ENCODE data around the gene STK40.

STK40 gene

DNA sequence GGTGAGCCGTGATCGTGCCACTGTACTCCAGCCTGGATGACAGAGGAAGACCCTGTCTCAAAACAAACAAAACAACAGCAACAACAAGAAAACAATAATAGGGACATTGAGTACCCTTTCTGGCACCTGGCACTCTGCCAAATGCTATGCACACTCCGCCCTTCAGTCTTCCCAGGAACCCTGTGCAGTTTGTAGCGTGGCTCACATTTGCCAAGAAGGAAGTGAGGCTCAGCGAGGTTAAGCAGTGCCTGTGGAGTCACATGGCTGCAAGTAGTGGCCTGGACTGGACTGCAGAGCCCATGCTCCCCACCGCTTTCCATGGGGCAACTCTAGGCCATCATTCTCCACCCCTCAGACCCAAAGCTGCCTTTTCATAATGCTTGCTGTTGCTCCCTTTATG lies 57.0 kb downstream of the STK40 start:
- H3K9ac ChIP-seq (ENCODE audit: low read length): no peak overlapping the region
- no peak overlapping the region for H3K4me2 ChIP-seq (ENCODE audit: low read depth, low read length)
- no peak overlapping the region for H3K27ac ChIP-seq (ENCODE audit: low read length)
- no peaks in the 10 kb centered on the region for H4K20me1 ChIP-seq (ENCODE audit: insufficient read depth, low read length)
- TF ChIP-seq EZH2 (optimal IDR thresholded peaks at IDR 0.05; ENCODE audit: low read depth, low read length): no peak
- TF ChIP-seq, protein P1, sequence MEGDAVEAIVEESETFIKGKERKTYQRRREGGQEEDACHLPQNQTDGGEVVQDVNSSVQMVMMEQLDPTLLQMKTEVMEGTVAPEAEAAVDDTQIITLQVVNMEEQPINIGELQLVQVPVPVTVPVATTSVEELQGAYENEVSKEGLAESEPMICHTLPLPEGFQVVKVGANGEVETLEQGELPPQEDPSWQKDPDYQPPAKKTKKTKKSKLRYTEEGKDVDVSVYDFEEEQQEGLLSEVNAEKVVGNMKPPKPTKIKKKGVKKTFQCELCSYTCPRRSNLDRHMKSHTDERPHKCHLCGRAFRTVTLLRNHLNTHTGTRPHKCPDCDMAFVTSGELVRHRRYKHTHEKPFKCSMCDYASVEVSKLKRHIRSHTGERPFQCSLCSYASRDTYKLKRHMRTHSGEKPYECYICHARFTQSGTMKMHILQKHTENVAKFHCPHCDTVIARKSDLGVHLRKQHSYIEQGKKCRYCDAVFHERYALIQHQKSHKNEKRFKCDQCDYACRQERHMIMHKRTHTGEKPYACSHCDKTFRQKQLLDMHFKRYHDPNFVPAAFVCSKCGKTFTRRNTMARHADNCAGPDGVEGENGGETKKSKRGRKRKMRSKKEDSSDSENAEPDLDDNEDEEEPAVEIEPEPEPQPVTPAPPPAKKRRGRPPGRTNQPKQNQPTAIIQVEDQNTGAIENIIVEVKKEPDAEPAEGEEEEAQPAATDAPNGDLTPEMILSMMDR (IDR thresholded peaks at IDR 0.05; ENCODE audit: low read length): no peak
- no peak for TF ChIP-seq EZH2phosphoT487 (IDR thresholded peaks at IDR 0.05; ENCODE audit: low read length)
- no peaks in the 10 kb centered on the region for H3K9me3 ChIP-seq (replicated peaks; ENCODE audit: insufficient read depth, low read length)
- no peak for DNase-seq
- peaks cover 13% of the 10 kb centered on the region for H3K27me3 ChIP-seq (replicated peaks; ENCODE audit: insufficient read depth, low read length)
- no peaks in the 10 kb centered on the region for H3K79me2 ChIP-seq (ENCODE audit: low read length)
- no peaks in the 10 kb centered on the region for H3K36me3 ChIP-seq (replicated peaks; ENCODE audit: insufficient read depth, low read length)
- no peaks in the 10 kb centered on the region for H3F3A ChIP-seq (ENCODE audit: insufficient read depth, low read length)
- no peak overlapping the region for H3K4me3 ChIP-seq (ENCODE audit: low read length)
- no peaks in the 10 kb centered on the region for H3K4me1 ChIP-seq (ENCODE audit: low read length)
- no peak overlapping the region for H2AFZ ChIP-seq (ENCODE audit: low read length)
- H3K9me2 ChIP-seq (replicated peaks; ENCODE audit: insufficient read depth, low read length): no peaks in the 10 kb centered on the region

DNA sequence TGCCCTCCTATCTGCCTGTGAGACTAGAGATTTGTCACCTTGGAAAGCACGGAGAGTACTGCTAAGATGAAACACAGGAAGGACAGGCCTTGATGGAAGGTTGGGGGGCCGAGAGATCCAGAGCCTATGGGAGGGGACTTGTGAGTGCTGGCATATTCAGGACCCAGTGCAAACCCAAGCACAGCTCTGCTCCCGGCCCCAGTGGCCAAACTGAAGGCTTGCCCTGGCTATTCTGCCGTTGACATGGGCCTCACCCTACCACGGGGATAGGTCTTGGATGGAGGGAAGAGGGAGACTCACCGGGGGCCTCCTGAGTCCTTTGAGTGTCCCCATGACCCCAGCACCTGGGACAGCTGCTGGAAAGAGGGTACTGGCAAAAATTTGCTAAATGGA lies 57.6 kb downstream of the STK40 start:
- no peak overlapping the region for H3K27ac ChIP-seq (ENCODE audit: low read length)
- no peaks in the 10 kb centered on the region for H3F3A ChIP-seq (ENCODE audit: insufficient read depth, low read length)
- peaks cover 13% of the 10 kb centered on the region for H3K27me3 ChIP-seq (replicated peaks; ENCODE audit: insufficient read depth, low read length)
- no peak overlapping the region for H3K4me2 ChIP-seq (ENCODE audit: low read depth, low read length)
- no peak for DNase-seq
- no peaks in the 10 kb centered on the region for H3K79me2 ChIP-seq (ENCODE audit: low read length)
- H3K4me3 ChIP-seq (ENCODE audit: low read length): no peak overlapping the region
- no peak overlapping the region for H2AFZ ChIP-seq (ENCODE audit: low read length)
- no peaks in the 10 kb centered on the region for H3K9me3 ChIP-seq (replicated peaks; ENCODE audit: insufficient read depth, low read length)
- no peaks in the 10 kb centered on the region for H3K36me3 ChIP-seq (replicated peaks; ENCODE audit: insufficient read depth, low read length)
- no peak for TF ChIP-seq EZH2 (optimal IDR thresholded peaks at IDR 0.05; ENCODE audit: low read depth, low read length)
- TF ChIP-seq EZH2phosphoT487 (IDR thresholded peaks at IDR 0.05; ENCODE audit: low read length): no peak
- TF ChIP-seq, protein P1 (IDR thresholded peaks at IDR 0.05; ENCODE audit: low read length): no peak
- H3K9me2 ChIP-seq (replicated peaks; ENCODE audit: insufficient read depth, low read length): no peaks in the 10 kb centered on the region
- H3K9ac ChIP-seq (ENCODE audit: low read length): no peak overlapping the region
- no peaks in the 10 kb centered on the region for H4K20me1 ChIP-seq (ENCODE audit: insufficient read depth, low read length)
- no peaks in the 10 kb centered on the region for H3K4me1 ChIP-seq (ENCODE audit: low read length)

DNA sequence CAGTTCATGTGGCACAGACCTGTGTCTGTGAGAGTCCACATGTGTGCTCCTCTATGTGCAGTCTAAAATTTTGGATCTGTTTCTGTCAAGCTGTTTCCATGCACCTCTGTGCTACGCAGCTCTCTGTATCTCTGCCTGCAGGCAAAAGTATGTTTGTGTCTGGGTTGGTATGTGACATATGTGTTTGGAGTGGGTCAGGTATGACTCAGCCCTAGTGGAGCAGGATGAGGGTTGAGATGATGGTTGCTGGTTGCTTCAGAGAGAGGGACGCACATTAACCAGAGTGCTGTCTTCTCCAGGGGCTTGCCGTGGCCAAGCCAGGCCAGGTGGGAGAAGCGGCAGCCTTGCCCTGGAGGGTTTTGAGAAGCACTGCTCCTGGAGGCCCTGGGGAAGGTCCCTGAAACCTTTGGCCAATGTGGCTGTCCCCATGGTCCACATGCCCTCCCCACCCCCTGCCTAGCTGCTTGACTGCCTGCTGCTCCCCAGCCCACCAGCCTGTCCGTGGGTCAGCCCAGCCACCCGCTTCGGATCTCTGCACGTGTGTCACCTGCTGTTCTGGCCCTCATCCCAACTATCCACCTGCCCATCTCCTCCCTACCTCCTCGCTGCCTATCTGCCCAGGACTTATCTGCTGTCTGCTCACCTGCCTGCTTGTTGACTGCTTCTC lies 58.2 kb downstream of the STK40 start:
- no peak overlapping the region for H3K9ac ChIP-seq (ENCODE audit: low read length)
- no peak overlapping the region for H3K4me3 ChIP-seq (ENCODE audit: low read length)
- H3K9me2 ChIP-seq (replicated peaks; ENCODE audit: insufficient read depth, low read length): no peaks in the 10 kb centered on the region
- no peaks in the 10 kb centered on the region for H3K79me2 ChIP-seq (ENCODE audit: low read length)
- H3K27me3 ChIP-seq (replicated peaks; ENCODE audit: insufficient read depth, low read length): peaks cover 13% of the 10 kb centered on the region
- DNase-seq: no peak
- no peaks in the 10 kb centered on the region for H3K4me1 ChIP-seq (ENCODE audit: low read length)
- no peak overlapping the region for H3K27ac ChIP-seq (ENCODE audit: low read length)
- H3K4me2 ChIP-seq (ENCODE audit: low read depth, low read length): no peak overlapping the region
- H4K20me1 ChIP-seq (ENCODE audit: insufficient read depth, low read length): no peaks in the 10 kb centered on the region
- no peak overlapping the region for H2AFZ ChIP-seq (ENCODE audit: low read length)
- H3F3A ChIP-seq (ENCODE audit: insufficient read depth, low read length): no peaks in the 10 kb centered on the region
- no peaks in the 10 kb centered on the region for H3K36me3 ChIP-seq (replicated peaks; ENCODE audit: insufficient read depth, low read length)
- H3K9me3 ChIP-seq (replicated peaks; ENCODE audit: insufficient read depth, low read length): no peaks in the 10 kb centered on the region
- TF ChIP-seq EZH2 (optimal IDR thresholded peaks at IDR 0.05; ENCODE audit: low read depth, low read length) (no peak), EZH2phosphoT487 (IDR thresholded peaks at IDR 0.05; ENCODE audit: low read length) (no peak)
- TF ChIP-seq, protein P1 (IDR thresholded peaks at IDR 0.05; ENCODE audit: low read length): no peak

All from MM.1S (cell line).